Daoy (cell line): ENCODE measurements around the gene HLA-DRB5. TPM values are rescaled to one million over a fixed set of nuclear protein-coding genes. Genes with fewer than 3 reads are reported as not detected.
A peak's percentile ranks its signal among the peaks of the same experiment; 100 is the strongest.
"Not testable (repeated sequence)": the region's sequence is repeated elsewhere in the genome, so short reads cannot be mapped to it uniquely, and the experiment has no call there.

Experiments
- DNase-seq: peaks from one replicate; pipeline ENCODE4 v3.0.0-alpha.2; 2015; ENCODE audit warnings: low read depth
- total RNA-seq: library from RNA; depleted of rRNA; stranded (reverse); fragments of >200 nt; shearing (Covaris generic); gene quantifications from 2 replicates; pipeline ENCODE4 v1.2.3, GENCODE V29; 2014; rRNA removed

HLA-DRB5 gene
- not detected in 2 replicates for total RNA-seq

- peak; percentile 5 for DNase-seq
These were observed at the start of gene HLA-DRB5 for GRCh38 chr6:32529697-32530430. Gene HLA-DRB5, minus strand, starts transcription at chr6:32530287. Its CDS starts 63 bp downstream, at chr6:32530224.

GRCh38 chr6:32578962-32579361, 48.9 kb upstream of the HLA-DRB5 start:
- no peak for DNase-seq

DNA sequence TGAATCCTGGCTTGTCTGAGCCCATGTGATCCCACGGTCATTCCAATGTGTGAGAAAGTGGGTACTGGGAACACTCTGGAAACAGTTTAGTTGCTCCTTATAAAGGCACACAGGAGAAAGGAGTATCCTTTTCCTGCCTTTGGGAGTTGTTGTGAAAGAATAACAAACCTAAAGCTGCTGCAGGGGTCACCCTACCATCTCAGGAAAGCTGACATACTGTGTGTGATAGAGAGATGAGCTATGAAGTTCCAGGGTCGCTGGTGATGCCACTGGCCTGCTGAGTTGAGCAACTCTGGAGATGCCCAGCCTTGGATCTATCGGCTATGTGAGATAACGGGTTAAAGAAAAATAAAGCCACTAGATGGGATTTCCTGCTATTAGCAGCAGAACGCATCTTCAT, 47.4 kb upstream of the HLA-DRB5 start:
- not testable (repeated sequence) for DNase-seq

DNA sequence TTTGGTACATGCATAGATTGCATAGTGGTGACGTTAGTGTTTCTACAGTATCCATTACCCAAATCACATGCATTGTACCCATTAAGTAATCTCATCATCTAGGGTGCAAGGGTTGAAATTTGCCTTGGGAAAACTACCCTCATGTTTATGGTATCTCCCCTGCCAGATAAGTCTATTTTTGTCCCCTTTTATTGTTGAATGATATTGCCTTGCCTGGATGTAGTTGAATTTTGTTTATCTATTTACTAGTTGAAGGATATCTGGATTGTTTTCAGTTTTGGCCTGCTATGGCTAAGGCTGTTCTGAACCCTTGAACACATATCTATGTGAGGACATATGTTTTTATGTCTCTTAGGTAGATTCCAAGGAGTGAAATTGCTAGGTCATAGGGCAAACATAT, 46.2 kb upstream of the HLA-DRB5 start:
- DNase-seq: no peak

DNA sequence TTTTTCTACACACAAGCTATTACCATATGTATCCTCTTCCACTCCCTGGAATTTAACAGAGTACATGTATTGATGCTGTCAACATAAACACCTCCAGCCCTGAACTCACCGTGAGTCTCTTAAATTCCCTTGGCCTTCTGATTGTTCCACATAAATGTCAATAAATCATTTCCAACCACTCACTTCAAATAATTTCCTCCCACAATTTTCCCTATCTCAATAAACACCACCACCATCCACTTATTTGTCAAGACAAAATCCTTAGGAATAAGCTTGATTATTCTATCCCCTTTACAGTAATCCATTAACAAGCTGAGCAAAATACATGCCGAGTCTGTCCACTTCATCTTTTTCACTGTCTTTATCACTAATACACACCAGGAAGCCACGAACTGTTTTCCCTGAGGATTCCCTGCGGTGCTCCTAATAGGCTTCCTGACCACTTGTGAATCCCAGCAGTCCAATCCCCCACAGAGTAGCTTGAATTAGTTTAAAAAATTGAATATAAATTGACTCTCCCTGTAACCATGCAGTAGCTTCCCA, 40.3 kb upstream of the HLA-DRB5 start:
- DNase-seq: no peak

- no peak for DNase-seq
These were observed 38.5 kb upstream of the HLA-DRB5 start for GRCh38 chr6:32568561-32568960.

DNA sequence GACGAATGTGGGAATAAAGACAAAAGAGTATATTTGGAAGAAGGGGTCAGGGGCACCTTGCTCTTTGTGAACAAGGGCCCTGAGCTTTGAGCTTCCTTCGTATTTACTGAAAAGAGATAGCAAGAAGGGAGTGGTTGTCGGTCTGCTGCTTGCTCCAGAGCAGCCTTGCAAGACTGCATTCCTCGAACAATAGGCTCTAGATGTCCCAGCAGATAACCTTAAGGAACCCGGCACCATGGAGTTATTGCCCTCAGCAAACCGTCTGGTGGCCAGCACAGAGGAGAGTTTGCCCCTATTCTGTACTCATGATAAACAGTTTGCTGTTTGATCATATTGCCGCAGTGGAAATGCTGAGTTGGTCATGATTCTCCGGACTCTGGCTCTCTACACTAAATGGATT, 36.9 kb upstream of the HLA-DRB5 start:
- DNase-seq: no peak

DNA sequence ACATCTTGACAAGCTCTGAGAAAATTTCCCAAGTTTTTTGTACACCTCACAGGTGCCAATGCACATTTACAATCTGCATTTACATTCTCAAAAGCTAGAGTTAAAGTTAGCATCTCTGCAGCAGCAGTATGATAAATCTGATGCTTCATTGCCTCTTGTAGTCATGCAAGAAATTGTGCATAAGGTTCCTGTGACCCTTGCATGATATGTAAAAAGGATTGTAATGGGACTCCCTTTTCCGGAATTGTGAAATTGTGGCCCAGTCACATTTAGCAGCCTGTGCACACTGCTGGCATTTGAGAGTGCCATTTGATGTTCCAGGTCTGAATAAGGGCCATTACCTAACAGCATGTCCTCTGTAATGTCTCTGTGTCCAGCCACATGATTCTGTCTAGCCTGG, 35.4 kb upstream of the HLA-DRB5 start:
- DNase-seq: no peak

DNA sequence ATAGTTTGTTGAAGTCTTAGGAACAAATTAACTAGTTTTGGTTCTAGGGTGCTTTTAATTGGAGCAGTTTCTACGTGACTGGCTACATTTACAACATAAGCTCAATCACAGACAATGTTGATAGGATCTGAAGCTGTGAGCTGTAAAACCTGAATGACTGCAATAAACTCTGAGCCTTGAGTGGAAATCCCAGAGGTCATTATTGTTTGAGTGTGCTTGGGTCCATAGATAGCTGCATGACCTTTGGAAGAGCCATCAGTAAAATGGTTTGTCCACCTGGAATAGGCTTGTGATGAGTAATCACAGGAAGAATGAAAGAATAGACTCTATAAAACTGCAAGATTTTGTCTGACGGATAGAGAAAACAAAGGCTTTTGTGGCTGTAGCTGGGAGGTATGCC, 32.9 kb upstream of the HLA-DRB5 start:
- no peak for DNase-seq

DNA sequence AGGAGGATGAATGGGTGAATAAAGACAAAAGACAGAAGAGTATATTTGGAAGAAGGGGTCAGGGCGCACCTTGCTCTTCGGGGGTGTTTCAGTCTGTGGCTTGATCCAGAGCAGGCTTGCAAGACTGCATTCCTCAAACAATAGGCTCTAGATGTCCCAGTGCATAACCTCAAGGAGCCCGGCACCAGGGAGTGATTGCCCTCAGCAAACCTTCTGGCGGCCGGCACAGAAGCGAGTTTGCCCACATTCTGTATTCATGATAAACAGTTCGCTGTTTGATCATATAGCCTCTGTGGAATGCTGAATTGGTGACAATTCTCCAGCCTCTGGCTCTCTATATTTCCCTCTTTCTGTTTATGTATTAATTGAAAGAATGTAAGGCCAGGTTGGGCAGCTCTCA, 29.7 kb upstream of the HLA-DRB5 start:
- DNase-seq: no peak

GRCh38 chr6:32558426-32559057, 28.5 kb upstream of the HLA-DRB5 start:
- no peak for DNase-seq

GRCh38 chr6:32554116-32554965, 24.3 kb upstream of the HLA-DRB5 start:
- DNase-seq: no peak

DNA sequence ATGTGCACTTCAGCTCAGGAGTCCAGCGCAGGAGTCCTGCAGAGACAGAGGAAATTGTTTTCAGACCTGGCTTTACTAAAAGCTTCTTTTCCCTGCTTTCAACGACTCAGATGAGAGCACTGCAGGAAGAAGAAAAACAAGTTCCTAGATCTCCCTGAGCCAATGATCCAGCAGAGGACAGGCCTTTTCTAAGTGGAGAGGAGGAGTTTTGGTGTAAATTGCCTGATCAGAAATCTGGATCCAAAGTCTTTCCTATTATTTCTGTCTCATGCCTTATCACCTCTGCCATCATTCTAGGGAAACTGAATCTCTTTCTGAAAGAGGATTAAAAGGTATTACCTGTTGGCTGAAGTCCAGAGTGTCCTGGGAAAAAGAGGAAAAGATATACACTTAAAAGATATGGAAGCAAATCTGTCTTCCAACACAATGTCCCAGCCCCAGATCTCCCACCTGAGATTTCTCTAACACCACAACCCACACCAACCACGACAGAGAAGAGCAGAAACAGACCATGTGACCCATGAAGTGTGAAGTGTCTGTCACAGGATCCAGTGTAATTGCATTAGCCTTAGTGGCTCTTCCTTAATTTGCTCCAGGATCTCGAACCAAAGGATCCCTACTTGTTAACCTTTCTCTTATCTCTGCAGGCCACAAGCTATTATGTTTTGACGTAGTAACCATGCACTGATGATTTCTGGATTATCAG, 23.1 kb upstream of the HLA-DRB5 start:
- no peak for DNase-seq

DNA sequence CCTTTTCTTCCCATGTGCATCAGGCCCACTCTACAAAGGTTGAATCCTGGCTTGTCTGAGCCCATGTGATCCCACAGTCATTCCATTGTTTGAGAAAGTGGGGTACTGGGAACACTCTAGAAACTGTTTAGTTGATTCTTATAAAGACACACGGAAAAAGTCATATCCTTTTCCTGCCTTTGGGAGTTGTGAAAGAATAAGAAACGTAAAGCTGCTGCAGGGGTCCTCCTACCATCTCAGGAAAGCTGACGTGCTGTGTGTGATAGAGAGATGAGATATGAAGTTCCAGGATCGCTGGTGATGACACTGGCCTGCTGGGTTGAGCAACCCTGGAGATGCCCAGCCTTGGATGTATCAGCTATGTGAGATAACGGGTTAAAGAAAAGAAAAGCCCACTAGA, 21.3 kb upstream of the HLA-DRB5 start:
- DNase-seq: no peak

DNA sequence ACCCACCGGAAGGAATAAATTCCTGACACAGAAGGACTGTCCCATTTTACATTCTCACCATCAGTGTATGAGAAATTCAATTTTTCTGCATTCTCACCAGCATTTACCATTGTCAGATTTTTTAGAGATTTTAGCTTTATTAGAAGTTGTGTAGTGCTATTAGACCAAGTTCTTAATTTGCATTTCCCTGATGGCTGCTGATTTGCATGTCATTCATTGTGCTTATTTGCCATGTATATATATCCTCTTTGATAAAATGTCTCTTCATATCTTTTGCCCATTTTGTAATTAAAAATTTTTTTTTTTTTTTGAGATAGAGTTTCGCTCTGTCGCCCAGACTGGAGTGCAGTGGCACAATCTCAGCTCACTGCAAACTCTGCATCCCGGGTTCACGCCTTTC, 9.8 kb upstream of the HLA-DRB5 start:
- DNase-seq: no peak

GRCh38 chr6:32530431-32530793, 325 bp upstream of the HLA-DRB5 start:
- DNase-seq: not testable (repeated sequence)

DNA sequence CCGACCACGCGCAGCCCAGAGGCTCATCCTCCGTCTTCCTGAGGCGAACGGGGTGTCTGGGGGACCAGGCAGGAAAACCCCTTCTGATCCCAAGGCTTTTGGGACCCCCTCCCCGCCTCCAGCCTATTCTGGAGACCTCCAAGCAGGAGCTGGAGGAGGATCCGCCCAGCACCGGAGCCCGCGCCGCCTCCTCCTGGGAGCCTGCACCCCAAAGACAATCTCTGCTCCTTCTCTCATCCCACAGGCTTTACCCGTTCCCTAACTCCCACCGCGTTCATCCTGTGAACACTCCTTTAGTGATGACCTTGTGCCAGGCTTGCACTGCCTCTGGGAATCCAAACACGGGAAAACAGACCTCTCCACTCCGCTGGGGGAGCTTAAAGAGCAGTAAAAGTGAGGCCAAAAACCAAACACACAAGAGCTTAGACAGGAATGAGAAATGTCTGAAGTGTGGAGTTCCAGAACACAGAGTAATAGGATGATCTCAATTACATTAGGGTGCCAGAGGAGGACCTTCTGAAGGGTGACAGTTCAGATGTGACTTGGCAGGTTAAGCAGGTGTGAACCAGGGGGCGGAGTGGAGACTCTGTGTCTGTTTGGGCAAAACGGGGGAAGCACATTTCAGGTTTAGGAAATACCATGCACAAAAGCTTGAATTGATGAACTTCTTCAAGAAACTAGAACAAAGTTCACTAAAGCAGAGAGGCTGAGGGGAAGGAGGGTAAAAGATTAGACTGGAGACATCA, 7.6 kb downstream of the HLA-DRB5 start:
- no peak for DNase-seq

- DNase-seq: no peak
These were observed 10.2 kb downstream of the HLA-DRB5 start for GRCh38 chr6:32519910-32520258.

DNA sequence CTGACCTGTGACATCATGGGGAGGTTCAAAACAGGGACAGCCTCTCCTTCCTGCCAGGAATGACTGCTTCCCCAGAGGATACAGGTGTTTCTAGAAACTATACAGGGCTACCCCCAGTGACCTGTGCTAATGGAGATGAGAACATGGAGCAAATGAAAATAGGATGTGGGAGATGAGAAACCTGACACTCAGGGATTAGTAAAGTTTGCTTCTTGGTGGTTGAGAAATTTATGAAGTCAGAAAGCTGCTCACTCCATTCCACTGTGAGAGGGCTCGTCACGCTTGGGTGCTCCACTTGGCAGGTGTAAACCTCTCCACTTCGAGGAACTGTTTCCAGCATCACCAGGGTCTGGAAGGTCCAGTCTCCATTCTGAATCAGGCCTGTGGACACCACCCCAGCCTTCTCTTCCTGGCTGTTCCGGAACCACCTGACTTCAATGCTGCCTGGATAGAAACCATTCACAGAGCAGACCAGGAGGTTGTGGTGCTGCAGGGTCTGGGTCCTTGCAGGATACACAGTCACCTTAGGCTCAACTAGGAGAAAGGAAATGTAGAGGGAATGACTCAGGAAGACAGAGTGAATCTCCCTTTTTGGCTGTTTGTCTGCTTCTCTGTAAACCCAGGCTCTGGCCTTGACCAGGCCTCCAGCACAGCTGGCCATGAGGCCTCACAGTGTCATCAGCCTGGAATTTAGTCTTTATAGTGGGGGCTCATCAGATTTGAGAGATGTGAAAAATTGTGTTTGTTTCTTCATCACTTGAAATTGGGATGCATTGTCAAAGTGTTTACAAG, 10.8 kb downstream of the HLA-DRB5 start:
- DNase-seq: no peak
